ENCODE measurements around the gene ERCC3.
"Not testable (repeated sequence)": the region's sequence is repeated elsewhere in the genome, so short reads cannot be mapped to it uniquely, and the experiment has no call there.

Gene ERCC3

DNA sequence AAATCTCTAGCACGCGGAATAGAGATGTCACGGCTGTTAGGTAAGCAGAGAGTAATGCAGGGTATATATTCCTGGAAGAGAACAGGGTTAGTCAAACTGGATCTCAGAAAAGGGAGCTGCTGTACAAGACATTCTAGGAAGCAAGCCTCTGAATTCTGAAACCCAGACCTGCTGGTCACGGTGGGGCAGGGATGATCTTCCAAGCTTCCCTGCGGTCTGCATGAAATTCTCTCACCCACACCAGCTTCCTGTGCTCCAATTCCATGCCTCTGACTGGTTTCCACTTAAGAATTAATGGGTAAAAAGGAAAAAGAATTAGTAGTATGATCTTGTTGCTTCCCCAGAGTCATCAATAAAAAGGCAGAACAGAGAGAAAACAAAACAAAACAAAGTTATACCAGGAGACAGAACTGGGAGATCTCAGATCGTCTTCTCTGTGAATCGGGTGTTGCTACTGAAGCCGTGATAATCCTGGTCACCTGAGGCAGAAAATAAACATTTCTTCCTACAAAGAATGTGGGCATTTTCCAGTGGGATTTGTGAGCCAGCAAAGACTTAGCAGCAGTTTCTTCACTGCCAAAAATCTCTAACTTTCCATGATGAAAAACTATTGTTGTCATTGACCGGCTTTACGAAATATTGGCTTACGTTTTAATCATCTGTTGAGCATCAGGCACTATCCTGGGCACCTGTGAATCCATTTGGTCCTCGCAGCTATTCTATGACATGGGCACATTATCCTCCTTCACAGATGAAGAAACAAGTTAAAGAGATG lies 68.6 kb downstream of the ERCC3 start:
- DNase-seq = no peak

- not testable (repeated sequence) for DNase-seq
These were observed 69.8 kb downstream of the ERCC3 start for GRCh38 chr2:127224135-127224534.

GRCh38 chr2:127220768-127221527 lies 73.0 kb downstream of the ERCC3 start:
- DNase-seq = no peak

DNA sequence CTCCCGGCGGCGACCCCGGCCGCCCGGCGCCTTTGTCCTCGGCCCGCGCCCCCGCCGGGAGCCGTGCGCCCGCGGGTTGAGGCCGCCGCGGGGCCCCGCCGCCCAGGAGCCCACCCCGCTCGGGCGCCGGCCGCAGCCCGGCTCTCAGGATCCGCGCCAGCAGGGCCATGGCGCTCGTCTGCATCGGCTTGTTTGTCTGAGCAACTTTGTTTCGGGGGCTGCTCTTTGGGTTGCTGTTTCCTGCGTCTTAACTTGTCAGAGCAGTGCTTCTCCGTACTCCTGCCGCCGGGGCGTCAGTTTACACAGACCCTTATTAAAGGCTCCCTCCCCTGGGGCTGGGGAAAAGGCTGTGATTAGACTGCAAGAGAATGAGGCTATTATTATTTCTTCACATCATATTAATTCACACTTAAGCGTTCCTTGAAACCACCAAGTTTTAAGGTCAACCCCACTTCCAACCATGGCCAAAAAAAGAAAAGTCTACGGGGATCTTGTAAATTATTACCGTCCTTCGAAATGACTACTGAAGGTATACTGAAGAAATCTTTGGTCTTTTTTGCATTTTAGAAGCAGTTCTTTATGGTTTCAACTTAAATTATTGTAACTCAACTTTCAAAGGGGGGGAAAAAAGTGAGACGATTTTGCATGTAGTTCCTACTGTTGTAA lies 73.7 kb downstream of the ERCC3 start, which contains the start of gene CYP27C1:
Gene CYP27C1 (minus strand): TSS at position 198 of the 666 bp plus-strand sequence. CDS start 29 bp downstream, at position 169.
- DNase-seq = no peak

GRCh38 chr2:127219171-127220070 lies 74.5 kb downstream of the ERCC3 start:
- DNase-seq = no peak

GRCh38 chr2:127218812-127219170 lies 75.2 kb downstream of the ERCC3 start:
- no peak for DNase-seq

DNA sequence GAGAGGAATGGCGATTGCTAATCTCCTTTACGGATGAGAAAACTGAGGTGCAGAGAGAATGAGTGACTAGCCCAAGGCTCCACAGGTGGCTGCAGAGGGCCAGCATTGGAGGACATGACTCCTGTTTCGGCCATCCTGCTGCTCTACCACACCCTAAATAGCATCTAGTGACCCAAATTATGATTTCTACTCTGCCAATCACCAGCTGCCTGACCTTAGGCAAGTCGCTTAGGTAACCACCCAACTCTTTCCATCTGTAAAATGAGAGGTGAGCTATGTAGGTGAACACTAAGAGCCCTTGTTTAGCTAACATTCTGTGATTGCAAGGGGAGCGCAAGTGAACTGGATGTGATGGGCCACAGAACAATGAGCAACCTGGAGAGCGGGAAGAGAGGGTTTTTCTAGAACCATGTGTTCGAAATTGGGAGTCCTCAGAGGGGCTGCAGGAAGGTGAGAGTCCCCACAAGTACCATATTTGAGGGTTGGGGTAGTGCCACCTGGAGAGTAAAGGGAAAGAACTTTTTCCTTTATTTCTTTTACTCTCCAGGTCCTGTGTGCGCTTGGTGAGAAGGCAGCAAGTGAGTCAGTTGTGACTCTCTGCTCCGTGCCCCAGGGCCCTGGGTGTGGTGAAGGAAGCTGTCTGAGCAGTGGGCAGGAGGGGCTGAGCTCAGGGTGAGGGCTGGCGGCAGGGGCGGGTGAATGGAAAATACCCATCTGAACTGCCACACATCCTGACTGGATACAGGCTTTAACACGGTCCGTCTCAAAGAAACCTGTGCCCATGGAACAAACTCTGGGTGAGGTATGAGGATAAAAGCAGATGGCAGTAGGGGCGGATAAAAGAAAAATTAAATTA lies 76.2 kb downstream of the ERCC3 start:
- DNase-seq = no peak

GRCh38 chr2:127216593-127216992 lies 77.4 kb downstream of the ERCC3 start:
- no peak for DNase-seq

DNA sequence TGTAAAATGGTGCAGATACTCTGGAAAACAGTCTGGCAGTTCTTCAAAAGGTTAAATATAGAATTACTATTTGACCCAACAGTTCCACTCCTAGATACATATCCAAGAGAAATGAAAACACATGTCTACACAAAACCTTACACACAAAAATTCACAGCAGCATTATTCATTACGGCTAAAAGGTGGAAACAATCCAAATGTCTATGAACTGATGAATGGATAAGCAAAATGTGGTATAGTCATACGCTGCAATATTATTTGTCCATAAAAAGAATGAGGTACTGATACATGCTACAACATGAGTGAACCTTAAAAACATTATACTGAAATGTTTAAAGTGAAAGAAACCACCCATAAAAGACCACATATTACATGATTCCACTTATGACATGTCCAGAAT lies 77.8 kb downstream of the ERCC3 start:
- no peak for DNase-seq

DNA sequence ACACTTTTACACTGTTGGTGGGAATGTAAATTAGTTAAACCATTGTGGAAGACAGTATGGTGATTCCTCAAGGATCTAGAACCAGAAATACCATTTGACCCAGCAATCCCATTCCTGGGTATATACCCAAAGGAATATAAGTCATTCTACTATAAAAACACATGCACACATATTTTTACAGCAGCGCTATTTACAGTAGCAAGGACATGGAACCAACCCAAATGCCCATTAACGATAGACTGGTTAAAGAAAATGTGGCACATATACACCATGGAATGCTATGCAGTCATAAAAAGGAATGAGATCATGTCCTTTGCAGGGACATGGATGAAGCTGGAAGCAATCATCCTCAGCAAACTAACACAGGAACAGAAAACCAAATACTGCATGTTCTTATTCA lies 79.7 kb downstream of the ERCC3 start:
- not testable (repeated sequence) for DNase-seq

- DNase-seq = no peak
These were observed 85.6 kb downstream of the ERCC3 start for GRCh38 chr2:127208313-127208712.

Data from stimulated activated CD4-positive, alpha-beta T cell treated with anti-CD3 and anti-CD28 coated beads, Interleukin-4, amount 100 ng/mL, for 24 hours (primary cell).